Uterus (tissue), 4 donors: Measurements from ENCODE around the gene FAM9B. TPM values are rescaled to one million over a fixed set of nuclear protein-coding genes. Genes with fewer than 3 reads are reported as not detected.

Experiments used
- DNase-seq, 2 donors: peaks; one replicate each; pipeline ENCODE4 v3.0.0-alpha.2; 2019 to 2020
- H3K27ac ChIP-seq, 2 donors: fragments of 200-600 bp; sonication (generic); 1 replicate in 1 of 2; 2 replicates in 1 of 2; pipeline ENCODE4 v1.5.1; 2016 to 2018
- H3K27me3 ChIP-seq, 2 donors: fragments of 200-600 bp; sonication (generic); one replicate each; pipeline ENCODE4 v1.5.1; 2018 to 2019; ENCODE audit warnings: control low read depth in 1 of 2
- H3K36me3 ChIP-seq, 2 donors: fragments of 200-600 bp; sonication (generic); one replicate each; pipeline ENCODE4 v1.5.1; 2019; ENCODE audit warnings: control low read depth in 1 of 2
- H3K4me1 ChIP-seq, 2 donors: fragments of 200-600 bp; sonication (generic); one replicate each; pipeline ENCODE4 v1.5.1; 2018 to 2019; ENCODE audit warnings: control low read depth in 1 of 2
- H3K4me3 ChIP-seq, 2 donors: fragments of 200-600 bp; sonication (generic); 1 replicate in 1 of 2; 2 replicates in 1 of 2; pipeline ENCODE4 v1.5.1; 2018 to 2019; ENCODE audit warnings: mild to moderate bottlenecking in 1 of 2
- H3K9me3 ChIP-seq, 2 donors: fragments of 200-600 bp; sonication (generic); one replicate each; pipeline ENCODE4 v1.5.1; 2019; ENCODE audit warnings: control low read depth in 1 of 2
- CTCF ChIP-seq, 4 experiments: fragments of 200-600 bp in 2 of 4; fragments of 450-650 bp in 2 of 4; sonication (generic) in 2 of 4; IDR thresholded peaks; one replicate each; pipeline ENCODE4 v1.5.1; 2016 to 2019; ENCODE audit warnings: antibody characterized with exemption in 4 of 4, mild to moderate bottlenecking in 2 of 4, moderate library complexity in 1 of 4
- POLR2A ChIP-seq, 2 donors: fragments of 450-650 bp; IDR thresholded peaks; one replicate each; pipeline ENCODE4 v1.6.1; 2016; ENCODE audit warnings: antibody characterized with exemption in 2 of 2, mild to moderate bottlenecking in 1 of 2, moderate library complexity in 1 of 2
- intact Hi-C: fragments of 100-400 bp; cut with DNase I; formaldehyde crosslinking; loops from one replicate; pipeline ENCODE4 v1.15.1; 2023; ENCODE audit warnings: low total_unique reads
- total RNA-seq, 4 donors: library from RNA; depleted of rRNA in 3 of 4; stranded (reverse); fragments of >200 nt in 3 of 4; gene quantifications; one replicate each; pipeline versions ENCODE4 v1.1.0 to v1.2.4, GENCODE V29; 2014 to 2023
- donor health status: DM: yes; HTN: yes; CAD: no.

The FAM9B gene
- total RNA-seq, 4 donors from 2014 or later = 0.62 to 4.4 (median 2.2) TPM

- no peak overlapping the region for H3K27ac ChIP-seq
- intact Hi-C loops = no loop called here
These were observed 16.4 kb upstream of the FAM9B start for GRCh38 chrX:9050331-9050730.

DNA sequence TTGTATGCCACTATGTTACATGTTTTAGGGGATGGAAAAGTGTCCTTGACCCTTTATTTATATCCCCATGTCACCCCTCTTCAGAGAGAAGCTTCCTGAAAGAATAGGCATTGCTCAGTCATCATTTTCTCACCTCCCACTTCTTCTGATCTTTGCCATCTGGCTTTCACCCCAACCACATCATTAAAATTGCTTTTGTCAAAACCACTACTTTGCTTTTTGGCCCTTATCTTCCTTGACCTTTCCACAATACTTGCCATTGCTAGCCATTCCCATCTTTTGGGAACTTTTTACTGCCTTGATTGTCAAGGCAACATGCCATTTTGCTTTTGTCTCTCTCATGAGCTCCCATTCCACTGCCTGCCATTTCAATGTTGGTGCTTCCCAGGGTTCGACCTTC is 14.9 kb upstream of the FAM9B start:
- Histone ChIP-seq H3K9me3 (no peaks in the 10 kb centered on the region), H3K36me3 (no peaks in the 10 kb centered on the region), H3K4me1 (no peaks in the 10 kb centered on the region), H3K4me3 (no peak overlapping the region), H3K27ac (no peak overlapping the region), H3K27me3 (no peaks in the 10 kb centered on the region)
- intact Hi-C loops = no loop called here
- no peak for DNase-seq
- TF ChIP-seq POLR2A (IDR thresholded peaks at IDR 0.05) = no peak
- no peak for TF ChIP-seq CTCF (IDR thresholded peaks at IDR 0.05)

More at GRCh38 chrX:9050331-9050730, 16.4 kb upstream of the FAM9B start:
- Histone ChIP-seq H3K36me3 (no peaks in the 10 kb centered on the region), H3K4me3 (no peak overlapping the region), H3K9me3 (no peaks in the 10 kb centered on the region), H3K4me1 (no peaks in the 10 kb centered on the region), H3K27me3 (no peaks in the 10 kb centered on the region)
- DNase-seq = no peak
- TF ChIP-seq CTCF (IDR thresholded peaks at IDR 0.05) (no peak), POLR2A (IDR thresholded peaks at IDR 0.05) (no peak)

DNA sequence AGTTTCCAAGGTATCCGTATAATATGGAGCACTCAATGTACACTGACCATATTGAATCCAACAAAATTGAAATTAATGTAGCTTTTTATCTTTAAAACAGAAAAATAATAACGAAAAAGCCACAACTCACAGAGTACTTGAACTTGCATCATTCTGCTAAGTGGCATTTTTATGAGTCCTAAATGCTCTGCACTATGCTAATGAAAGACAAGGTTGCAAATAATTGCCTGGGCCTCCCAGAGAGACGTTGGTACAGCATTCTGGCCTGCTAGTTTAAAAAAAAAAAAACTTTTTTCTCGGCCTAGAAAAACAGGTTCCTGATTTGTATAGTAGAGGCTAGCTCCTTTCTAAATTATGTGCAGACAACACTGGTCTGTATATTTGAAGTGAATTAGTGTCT is 4.3 kb upstream of the FAM9B start:
- TF ChIP-seq CTCF (IDR thresholded peaks at IDR 0.05) (no peak), POLR2A (IDR thresholded peaks at IDR 0.05) (no peak)
- Histone ChIP-seq H3K36me3 (no peaks in the 10 kb centered on the region), H3K9me3 (no peaks in the 10 kb centered on the region), H3K27me3 (no peaks in the 10 kb centered on the region), H3K4me3 (no peak overlapping the region), H3K27ac (no peak overlapping the region), H3K4me1 (no peaks in the 10 kb centered on the region)
- intact Hi-C loops = no loop called here
- no peak for DNase-seq

DNA sequence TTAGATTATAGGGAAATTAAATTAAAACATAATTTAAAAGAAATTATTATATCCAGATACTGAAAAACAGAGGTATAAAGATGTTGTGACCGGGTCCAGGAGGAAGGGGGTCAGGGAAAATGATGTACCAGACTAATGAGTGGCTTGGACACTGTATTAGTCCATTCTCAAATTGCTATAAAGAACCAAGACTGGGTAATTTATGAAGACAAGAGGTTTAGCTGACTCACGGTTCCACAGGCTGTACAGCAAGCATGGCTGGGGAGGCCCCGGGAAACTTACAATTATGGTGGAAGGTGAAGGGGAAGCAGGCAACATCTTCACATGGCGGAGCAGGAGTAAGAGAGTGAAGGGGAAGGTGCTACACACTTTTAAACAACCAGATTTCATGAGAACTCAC is 3.4 kb upstream of the FAM9B start:
- DNase-seq = no peak
- H3K9me3 ChIP-seq = no peaks in the 10 kb centered on the region
- no peaks in the 10 kb centered on the region for H3K4me1 ChIP-seq
- TF ChIP-seq POLR2A (IDR thresholded peaks at IDR 0.05) (no peak), CTCF (IDR thresholded peaks at IDR 0.05) (no peak)
- H3K27ac ChIP-seq = no peak overlapping the region
- H3K27me3 ChIP-seq = no peaks in the 10 kb centered on the region
- H3K36me3 ChIP-seq = no peaks in the 10 kb centered on the region
- H3K4me3 ChIP-seq = no peak overlapping the region
- intact Hi-C loops = no loop called here

DNA sequence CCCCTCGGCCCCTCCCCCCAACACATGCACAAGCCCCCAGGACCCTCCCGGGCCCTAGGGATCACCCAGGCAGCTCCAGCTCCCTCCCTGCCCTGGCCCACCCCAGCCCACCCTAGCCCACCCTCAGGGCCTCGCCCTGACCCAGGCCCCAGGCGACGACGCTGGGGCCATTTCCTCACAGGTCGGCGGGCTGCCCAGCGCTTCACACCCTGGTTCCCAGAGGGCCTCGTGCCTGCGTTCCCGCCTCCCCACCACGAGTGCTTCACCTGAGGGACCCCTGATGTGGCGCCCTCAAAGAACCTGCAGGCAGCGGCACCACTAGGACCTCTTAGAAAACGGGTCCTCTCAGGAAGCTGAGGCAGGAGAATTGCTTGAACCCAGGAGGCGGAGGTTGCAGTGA is 341 bp downstream of the FAM9B start:
- H3K27me3 ChIP-seq = no peaks in the 10 kb centered on the region
- no peak overlapping the region for H3K4me3 ChIP-seq
- H3K9me3 ChIP-seq = no peaks in the 10 kb centered on the region
- DNase-seq = no peak
- intact Hi-C loops = no loop called here
- no peaks in the 10 kb centered on the region for H3K4me1 ChIP-seq
- no peak overlapping the region for H3K27ac ChIP-seq
- no peaks in the 10 kb centered on the region for H3K36me3 ChIP-seq
- no peak for TF ChIP-seq POLR2A (IDR thresholded peaks at IDR 0.05)
- TF ChIP-seq CTCF (IDR thresholded peaks at IDR 0.05) = no peak
